CD4-positive, alpha-beta memory T cell (primary cell): ENCODE results near the gene TBC1D20. TPM values are rescaled to one million over a fixed set of nuclear protein-coding genes. Genes with fewer than 3 reads are reported as not detected.
"Not testable (repeated sequence)": the region's sequence is repeated elsewhere in the genome, so short reads cannot be mapped to it uniquely, and the experiment has no call there.

Experiments
- CTCF ChIA-PET: fragments of 350-600 bp; sonication (Branson Sonifier 250); formaldehyde crosslinking; loops from one replicate; lab custom pipeline; 2021; ENCODE audit warnings: inconsistent platforms; ENCODE audit not compliant: partially characterized antibody; lab: Charles Lee
- POLR2A ChIA-PET: fragments of 350-600 bp; sonication (Branson Sonifier 250); formaldehyde crosslinking; loops from one replicate; lab custom pipeline; 2021; ENCODE audit not compliant: partially characterized antibody; lab: Charles Lee
- DNase-seq, 5 donors: peaks; one replicate each; pipeline versions ENCODE4 v3.0.0 to v3.0.0-alpha.2; 2020 to 2022; ENCODE audit warnings: mixed read lengths in 1 of 5
- H3K27ac ChIP-seq: one replicate; pipeline ENCODE4 v1.7.0; 2013; ENCODE audit warnings: low read depth, low read length
- H3K27me3 ChIP-seq: 2 replicates; pipeline ENCODE4 v1.7.0; 2013; ENCODE audit warnings: mild to moderate bottlenecking, low read length, moderate library complexity; ENCODE audit not compliant: insufficient read depth
- H3K36me3 ChIP-seq: 2 replicates; pipeline ENCODE4 v1.7.0; 2013; ENCODE audit warnings: mild to moderate bottlenecking, low read length, moderate library complexity; ENCODE audit not compliant: insufficient read depth
- H3K4me1 ChIP-seq: 2 replicates; pipeline ENCODE4 v1.7.0; 2013; ENCODE audit warnings: mild to moderate bottlenecking, low read length, moderate library complexity; ENCODE audit not compliant: insufficient read depth
- H3K4me3 ChIP-seq, 2 donors: one replicate each; pipeline ENCODE4 v1.7.0; 2013; ENCODE audit warnings: low read length in 2 of 2, mild to moderate bottlenecking in 1 of 2
- H3K9me3 ChIP-seq, 2 donors: one replicate each; pipeline ENCODE4 v1.7.0; 2013; ENCODE audit warnings: low read length in 2 of 2, control low read depth in 1 of 2; ENCODE audit not compliant: control insufficient read depth in 1 of 2
- H3K27ac Mint-ChIP-seq, 7 donors: one replicate each; pipeline ENCODE4 v1.8.0; 2020 to 2021; ENCODE audit warnings: mixed read lengths in 7 of 7, mild to moderate bottlenecking in 6 of 7, inconsistent platforms in 3 of 7, moderate library complexity in 3 of 7
- H3K27me3 Mint-ChIP-seq, 2 donors: one replicate each; pipeline ENCODE4 v1.8.0; 2020 to 2021; ENCODE audit warnings: mixed read lengths in 2 of 2
- H3K36me3 Mint-ChIP-seq, 2 donors: one replicate each; pipeline ENCODE4 v1.8.0; 2020 to 2021; ENCODE audit warnings: mixed read lengths in 2 of 2, inconsistent platforms in 1 of 2, mild to moderate bottlenecking in 1 of 2
- H3K4me1 Mint-ChIP-seq, 4 donors: one replicate each; pipeline ENCODE4 v1.8.0; 2020 to 2021; ENCODE audit warnings: mixed read lengths in 4 of 4, mild to moderate bottlenecking in 1 of 4
- H3K4me3 Mint-ChIP-seq, 8 donors: one replicate each; pipeline ENCODE4 v1.8.0; 2020 to 2021; ENCODE audit warnings: mixed read lengths in 8 of 8, mild to moderate bottlenecking in 7 of 8, moderate library complexity in 6 of 8, inconsistent platforms in 3 of 8
- H3K9me3 Mint-ChIP-seq, 8 donors: one replicate each; pipeline ENCODE4 v1.8.0; 2020 to 2021; ENCODE audit warnings: mixed read lengths in 8 of 8, mild to moderate bottlenecking in 5 of 8, inconsistent platforms in 3 of 8, moderate library complexity in 1 of 8
- intact Hi-C: fragments of 100-400 bp; cut with micrococcal nuclease; formaldehyde crosslinking; loops from one replicate; pipeline ENCODE4 v1.15.1; 2023
- polyA plus RNA-seq, 2 donors: library from polyadenylated mRNA; unstranded; fragments of 300-500 nt; fragmentation: Illumina TruSeq; gene quantifications; one replicate each; pipeline ENCODE4 v1.2.3, GENCODE V29; 2021
- total RNA-seq, 2 experiments: library from RNA; stranded (reverse); gene quantifications; one replicate each; pipeline ENCODE4 v1.2.3, GENCODE V29; 2021

TBC1D20 gene
- total and polyA plus RNA-seq, 4 experiments from 2014 or later, result 19.3 to 42.9 (median 32.5) TPM

GRCh38 chr20:481167-481566, 18.8 kb upstream of the TBC1D20 start:
- ChIA-PET CTCF (interaction anchor here (9.9 kb wide), 1 partner anchor 128 kb away, joined by 132 read pairs; no protein-coding TSS in a partner anchor), POLR2A (no interaction called here)
- H3K4me1 ChIP-seq, result peaks cover 21% of the 10 kb centered on the region
- DNase-seq, result peak; percentile 22 to 49 (median 24)
- no peak overlapping the region for H3K4me3 ChIP-seq
- Mint-ChIP-seq H3K4me1 (peaks cover 16 to 28% (median 20%) of the 10 kb centered on the region in 4 donors), H3K36me3 (peaks cover 35 to 51% of the 10 kb centered on the region in 2 donors), H3K27ac (peak overlapping the region in 6 of 7 donors; percentile 13 to 81 (median 58)), H3K4me3 (no peak overlapping the region), H3K9me3 (no peaks in the 10 kb centered on the region), H3K27me3 (no peaks in the 10 kb centered on the region)
- H3K9me3 ChIP-seq, result no peaks in the 10 kb centered on the region
- H3K27me3 ChIP-seq, result no peaks in the 10 kb centered on the region
- H3K36me3 ChIP-seq, result peaks cover 25% of the 10 kb centered on the region
- no peak overlapping the region for H3K27ac ChIP-seq
- intact Hi-C loops, result no loop called here

- no peak overlapping the region for H3K4me3 Mint-ChIP-seq
Measured at GRCh38 chr20:480044-480443, 17.7 kb upstream of the TBC1D20 start.

DNA sequence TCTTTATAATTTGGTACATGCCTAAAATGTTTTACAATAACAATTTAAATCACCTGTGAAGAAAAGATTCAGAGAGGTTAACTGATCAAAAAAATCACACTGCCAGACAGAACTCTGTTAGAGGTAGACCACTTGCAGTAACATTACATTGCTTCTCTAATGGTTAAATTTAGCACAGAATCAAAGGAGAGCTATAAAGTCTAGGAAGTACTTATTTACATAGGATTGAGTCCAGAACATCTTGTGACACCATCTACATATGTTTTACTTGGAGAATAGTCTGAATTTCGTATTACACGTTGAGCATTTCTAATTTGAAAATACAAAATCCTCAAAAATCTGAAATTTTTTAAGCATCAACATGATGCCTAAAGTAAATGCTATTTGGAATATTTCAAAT, 17.2 kb upstream of the TBC1D20 start:
- H3K36me3 ChIP-seq, result peaks cover 16% of the 10 kb centered on the region
- H3K36me3 Mint-ChIP-seq, result peaks cover 29 to 41% of the 10 kb centered on the region in 2 donors
- no peaks in the 10 kb centered on the region for H3K27me3 ChIP-seq
- H3K27ac Mint-ChIP-seq, result peak overlapping the region in 2 of 7 donors; percentile 25 to 48
- H3K9me3 Mint-ChIP-seq, result no peaks in the 10 kb centered on the region
- ChIA-PET CTCF (interaction anchor here (0.8 to 9.9 kb wide), 13 partner anchors 12 to 156 kb away, joined by 3 to 132 read pairs (median 3); no protein-coding TSS in a partner anchor), POLR2A (interaction anchor here (1.7 to 1.9 kb wide), 2 partner anchors 72 to 125 kb away, joined by 5 to 7 read pairs; no protein-coding TSS in a partner anchor)
- H3K4me3 ChIP-seq, result no peak overlapping the region
- H3K27me3 Mint-ChIP-seq, result no peaks in the 10 kb centered on the region
- no peak overlapping the region for H3K27ac ChIP-seq
- no peak for DNase-seq
- no peaks in the 10 kb centered on the region for H3K9me3 ChIP-seq
- intact Hi-C loops, result loop anchor here (1.0 to 2.0 kb wide), 5 partner anchors 17 to 125 kb away; partner anchors contain the start of gene TBC1D20
- peaks cover 21% of the 10 kb centered on the region for H3K4me1 ChIP-seq
- peaks cover 16 to 28% (median 20%) of the 10 kb centered on the region in 4 donors for H3K4me1 Mint-ChIP-seq
- H3K4me3 Mint-ChIP-seq, result no peak overlapping the region

More at GRCh38 chr20:480044-480443, 17.7 kb upstream of the TBC1D20 start:
- peaks cover 16% of the 10 kb centered on the region for H3K36me3 ChIP-seq
- intact Hi-C loops, result no loop called here
- H3K27me3 Mint-ChIP-seq, result no peaks in the 10 kb centered on the region
- POLR2A ChIA-PET, result no interaction called here
- no peak overlapping the region for H3K27ac ChIP-seq
- peak overlapping the region in 2 of 7 donors; percentile 14 to 75 for H3K27ac Mint-ChIP-seq
- DNase-seq, result no peak
- peaks cover 21% of the 10 kb centered on the region for H3K4me1 ChIP-seq
- H3K4me1 Mint-ChIP-seq, result peaks cover 16 to 28% (median 20%) of the 10 kb centered on the region in 4 donors
- no peak overlapping the region for H3K4me3 ChIP-seq
- no peaks in the 10 kb centered on the region for H3K9me3 Mint-ChIP-seq
- peaks cover 29 to 44% of the 10 kb centered on the region in 2 donors for H3K36me3 Mint-ChIP-seq
- H3K9me3 ChIP-seq, result no peaks in the 10 kb centered on the region
- CTCF ChIA-PET, result interaction anchor here (1.0 to 9.9 kb wide), 7 partner anchors 20 to 126 kb away, joined by 3 to 132 read pairs (median 5); no protein-coding TSS in a partner anchor
- H3K27me3 ChIP-seq, result no peaks in the 10 kb centered on the region

DNA sequence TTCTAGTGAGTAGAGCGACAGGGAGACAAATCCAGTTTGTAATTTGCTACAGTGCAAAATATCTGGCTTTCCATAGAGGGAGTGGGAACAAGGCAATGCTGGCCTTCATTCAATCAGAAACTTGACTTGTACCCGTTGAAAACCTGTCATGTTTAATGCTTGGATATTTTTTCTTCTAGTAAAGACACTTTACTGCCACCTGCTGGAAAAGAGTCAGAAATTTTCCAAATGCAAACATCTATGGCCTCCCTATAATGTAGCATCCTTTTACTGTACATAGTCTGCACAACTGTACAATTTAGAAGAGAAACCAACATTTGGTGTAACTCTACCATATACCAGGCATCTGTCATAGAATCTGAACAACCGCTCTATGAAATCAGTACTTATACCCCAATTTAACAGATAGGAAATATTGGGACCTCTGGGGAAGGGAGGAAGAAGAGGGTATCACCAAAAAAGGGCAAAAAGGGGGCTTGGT, 16.7 kb upstream of the TBC1D20 start:
- ChIA-PET POLR2A (interaction anchor here (1.4 to 1.9 kb wide), 3 partner anchors 17 to 124 kb away, joined by 5 to 7 read pairs (median 5); partner anchors contain the start of gene TBC1D20), CTCF (interaction anchor here (0.8 to 9.9 kb wide), 19 partner anchors 9 to 155 kb away, joined by 3 to 132 read pairs (median 3); no protein-coding TSS in a partner anchor)
- Histone ChIP-seq H3K4me1 (peaks cover 21% of the 10 kb centered on the region), H3K4me3 (no peak overlapping the region), H3K27ac (no peak overlapping the region), H3K36me3 (peaks cover 16% of the 10 kb centered on the region), H3K27me3 (no peaks in the 10 kb centered on the region), H3K9me3 (no peaks in the 10 kb centered on the region)
- Mint-ChIP-seq H3K27me3 (no peaks in the 10 kb centered on the region), H3K9me3 (no peaks in the 10 kb centered on the region), H3K27ac (peak overlapping the region in 4 of 7 donors; percentile 18 to 48 (median 28)), H3K4me1 (peaks cover 16 to 28% (median 20%) of the 10 kb centered on the region in 4 donors), H3K4me3 (no peak overlapping the region), H3K36me3 (peaks cover 26 to 36% of the 10 kb centered on the region in 2 donors)
- intact Hi-C loops, result loop anchor here (1.0 to 2.0 kb wide), 5 partner anchors 17 to 125 kb away; partner anchors contain the start of gene TBC1D20
- DNase-seq, result peak; percentile 43 to 72 (median 67)

DNA sequence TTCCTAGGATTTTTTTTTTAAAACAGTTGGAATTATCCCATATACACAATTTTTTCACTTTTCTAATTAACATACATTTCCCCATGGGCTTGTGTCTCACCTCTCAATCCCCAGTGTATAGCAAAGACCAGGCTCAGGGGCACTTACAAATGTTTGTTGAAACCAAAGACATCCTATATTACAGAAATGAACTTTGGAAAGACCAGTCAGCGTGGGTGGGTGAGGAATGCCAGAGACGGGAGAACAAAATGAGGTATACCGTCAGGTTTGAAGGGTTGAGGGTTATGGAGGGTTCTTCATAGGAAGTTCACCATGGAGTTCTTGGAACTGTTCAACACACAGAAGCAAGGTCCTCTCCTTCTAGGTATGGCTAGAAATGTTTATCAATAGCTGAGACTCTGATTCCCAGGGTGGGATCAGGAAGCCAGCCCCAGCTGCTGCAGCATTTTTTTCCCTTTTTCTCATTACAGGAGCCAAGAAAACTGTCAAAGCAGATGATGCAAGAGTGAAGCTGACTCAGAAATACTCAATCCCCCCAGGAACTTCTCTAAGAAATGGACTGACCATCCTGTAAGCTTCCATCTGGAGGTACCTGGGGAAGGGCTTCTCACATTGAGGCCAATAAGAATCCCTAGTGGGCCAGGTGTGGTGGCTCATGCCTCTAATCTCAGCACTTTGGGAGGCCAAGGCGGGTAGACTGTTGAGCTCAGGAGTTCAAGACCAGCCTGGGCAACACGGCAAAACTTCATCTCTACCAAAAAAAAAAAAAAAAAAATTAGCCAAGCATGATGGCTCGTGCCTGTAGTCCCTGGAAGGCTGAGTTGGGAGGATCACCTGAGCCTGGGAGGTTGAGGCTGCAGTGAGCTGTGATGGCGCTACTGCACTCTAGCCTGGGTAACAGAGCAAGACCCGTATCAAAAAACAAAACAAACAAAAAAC, 15.9 kb upstream of the TBC1D20 start:
- intact Hi-C loops, result loop anchor here (2.0 kb wide), 1 partner anchor 39 kb away; no protein-coding TSS in a partner anchor
- H3K4me3 Mint-ChIP-seq, result no peak overlapping the region
- no peak for DNase-seq
- H3K4me1 ChIP-seq, result peaks cover 21% of the 10 kb centered on the region
- H3K9me3 ChIP-seq, result no peaks in the 10 kb centered on the region
- ChIA-PET CTCF (interaction anchor here (0.6 to 9.9 kb wide), 22 partner anchors 9 to 154 kb away, joined by 3 to 132 read pairs (median 4); partner anchors contain the start of gene TBC1D20), POLR2A (interaction anchor here (1.2 to 1.9 kb wide), 4 partner anchors 16 to 124 kb away, joined by 3 to 7 read pairs (median 5); partner anchors contain the start of gene TBC1D20)
- peaks cover 14% of the 10 kb centered on the region for H3K36me3 ChIP-seq
- H3K27ac ChIP-seq, result no peak overlapping the region
- no peaks in the 10 kb centered on the region for H3K9me3 Mint-ChIP-seq
- no peaks in the 10 kb centered on the region for H3K27me3 Mint-ChIP-seq
- peaks cover 16 to 28% (median 20%) of the 10 kb centered on the region in 4 donors for H3K4me1 Mint-ChIP-seq
- H3K27me3 ChIP-seq, result no peaks in the 10 kb centered on the region
- H3K36me3 Mint-ChIP-seq, result peaks cover 20 to 29% of the 10 kb centered on the region in 2 donors
- H3K4me3 ChIP-seq, result no peak overlapping the region
- no peak overlapping the region for H3K27ac Mint-ChIP-seq

GRCh38 chr20:476561-477249, 14.4 kb upstream of the TBC1D20 start:
- H3K4me1 ChIP-seq, result peaks cover 14% of the 10 kb centered on the region
- POLR2A ChIA-PET, result interaction anchor here (1.0 kb wide), 1 partner anchor 11 kb away, joined by 3 read pairs; no protein-coding TSS in a partner anchor
- H3K4me3 Mint-ChIP-seq, H3K27ac Mint-ChIP-seq, intact Hi-C loops, H3K27me3 Mint-ChIP-seq, H3K9me3 ChIP-seq, H3K27me3 ChIP-seq, H3K36me3 ChIP-seq, DNase-seq, H3K9me3 Mint-ChIP-seq, H3K27ac ChIP-seq, H3K4me3 ChIP-seq: not testable (repeated sequence)
- Mint-ChIP-seq H3K4me1 (peaks cover 13 to 23% (median 17%) of the 10 kb centered on the region in 4 donors), H3K36me3 (peaks cover 14 to 15% of the 10 kb centered on the region in 2 donors)
- CTCF ChIA-PET, result interaction anchor here (1.2 to 9.9 kb wide), 8 partner anchors 10 to 146 kb away, joined by 5 to 132 read pairs (median 7); partner anchors contain the start of gene TBC1D20
